ENCODE results near the gene NACC2.

NACC2 gene

GRCh38 chr9:136129176-136129575, 34.1 kb upstream of the NACC2 start:
- H3K4ac ChIP-seq (ENCODE audit: low read length) = peak overlapping the region; percentile 84
- DNase-seq (ENCODE audit: low spot score) = no peak
- no peak overlapping the region for H4K8ac ChIP-seq (ENCODE audit: low read depth, low read length)
- H4K91ac ChIP-seq (ENCODE audit: low read depth, low read length, poor library complexity) = no peak overlapping the region
- H3K9ac ChIP-seq (ENCODE audit: low read depth, low read length, poor library complexity) = no peak overlapping the region
- H3K4me3 ChIP-seq (ENCODE audit: low read length in 2 of 2) = no peak overlapping the region
- H3K36me3 ChIP-seq (replicated peaks in 1 of 2; ENCODE audit: control insufficient read depth in 2 of 2, insufficient read depth in 2 of 2, low read length in 2 of 2) = no peaks in the 10 kb centered on the region
- no peak overlapping the region for H3K4me2 ChIP-seq (ENCODE audit: insufficient read depth, low read length, poor library complexity, severe bottlenecking)
- H2AK5ac ChIP-seq (ENCODE audit: low read depth, low read length) = no peak overlapping the region
- peaks cover 3 to 85% (median 27%) of the 10 kb centered on the region in 3 experiments for H3K27me3 ChIP-seq (ENCODE audit: control insufficient read depth in 3 of 3, insufficient read depth in 3 of 3, low read depth in 1 of 3, low read length in 3 of 3)
- H3K23ac ChIP-seq (ENCODE audit: low read depth, low read length, poor library complexity) = peak overlapping the region; percentile 20
- WGBS, 2 donors (ENCODE audit: extremely low coverage in 2 of 2, insufficient read length in 2 of 2, insufficient replicate concordance in 1 of 2) = no CpG with 5 or more reads among the region's 17 CpGs
- H2BK12ac ChIP-seq (ENCODE audit: low read length) = no peak overlapping the region
- no peaks in the 10 kb centered on the region for H3K9me3 ChIP-seq (replicated peaks in 1 of 2; ENCODE audit: control insufficient read depth in 2 of 2, insufficient read depth in 1 of 2, low read depth in 1 of 2, low read length in 2 of 2)
- no peak overlapping the region for H2BK120ac ChIP-seq (ENCODE audit: low read depth, low read length)
- peaks cover 4% of the 10 kb centered on the region for H3K79me1 ChIP-seq (ENCODE audit: low read depth, low read length)
- no peak overlapping the region for H2AFZ ChIP-seq (ENCODE audit: low read length)
- H3K14ac ChIP-seq (ENCODE audit: low read length) = no peak overlapping the region
- H2BK15ac ChIP-seq (ENCODE audit: low read length) = peak overlapping the region; percentile 89
- no peak overlapping the region for H2BK5ac ChIP-seq (ENCODE audit: low read length)
- H3K4me1 ChIP-seq (ENCODE audit: control insufficient read depth in 2 of 2, insufficient read depth in 1 of 2, low read depth in 1 of 2, low read length in 2 of 2) = peaks cover 2 to 6% of the 10 kb centered on the region in 2 donors
- H3K18ac ChIP-seq (ENCODE audit: low read length) = peak overlapping the region; percentile 48
- H3K27ac ChIP-seq (replicated peaks; ENCODE audit: low read length) = no peak overlapping the region

- Histone ChIP-seq H3K27me3 (ENCODE audit: control insufficient read depth in 3 of 3, insufficient read depth in 3 of 3, low read depth in 1 of 3, low read length in 3 of 3) (peaks cover 2 to 82% (median 20%) of the 10 kb centered on the region in 3 experiments), H3K4ac (ENCODE audit: low read length) (no peak overlapping the region), H3K36me3 (replicated peaks in 1 of 2; ENCODE audit: control insufficient read depth in 2 of 2, insufficient read depth in 2 of 2, low read length in 2 of 2) (no peaks in the 10 kb centered on the region), H4K8ac (ENCODE audit: low read depth, low read length) (no peak overlapping the region), H3K79me1 (ENCODE audit: low read depth, low read length) (peaks cover 4% of the 10 kb centered on the region), H3K14ac (ENCODE audit: low read length) (no peak overlapping the region), H3K4me1 (ENCODE audit: control insufficient read depth in 2 of 2, insufficient read depth in 1 of 2, low read depth in 1 of 2, low read length in 2 of 2) (peaks cover 0 to under 1% of the 10 kb centered on the region in 2 donors), H3K27ac (replicated peaks; ENCODE audit: low read length) (no peak overlapping the region), H3K23ac (ENCODE audit: low read depth, low read length, poor library complexity) (no peak overlapping the region), H2BK5ac (ENCODE audit: low read length) (no peak overlapping the region), H3K4me2 (ENCODE audit: insufficient read depth, low read length, poor library complexity, severe bottlenecking) (no peak overlapping the region), H2AK5ac (ENCODE audit: low read depth, low read length) (no peak overlapping the region), H2AFZ (ENCODE audit: low read length) (no peak overlapping the region), H3K9ac (ENCODE audit: low read depth, low read length, poor library complexity) (no peak overlapping the region), H4K91ac (ENCODE audit: low read depth, low read length, poor library complexity) (no peak overlapping the region), H3K4me3 (ENCODE audit: low read length in 2 of 2) (no peak overlapping the region), H2BK15ac (ENCODE audit: low read length) (no peak overlapping the region), H2BK120ac (ENCODE audit: low read depth, low read length) (no peak overlapping the region), H3K18ac (ENCODE audit: low read length) (no peak overlapping the region), H3K9me3 (replicated peaks in 1 of 2; ENCODE audit: control insufficient read depth in 2 of 2, insufficient read depth in 1 of 2, low read depth in 1 of 2, low read length in 2 of 2) (no peaks in the 10 kb centered on the region), H2BK12ac (ENCODE audit: low read length) (no peak overlapping the region)
- no CpG with 5 or more reads among the region's 17 CpGs for WGBS, 2 donors (ENCODE audit: extremely low coverage in 2 of 2, insufficient read length in 2 of 2, insufficient replicate concordance in 1 of 2)
- DNase-seq (ENCODE audit: low spot score) = no peak
Observed at GRCh38 chr9:136128436-136128835, 33.3 kb upstream of the NACC2 start.

- no peak for DNase-seq (ENCODE audit: low spot score)
- Histone ChIP-seq H3K4me3 (ENCODE audit: low read length in 2 of 2) (no peak overlapping the region), H3K4me1 (ENCODE audit: control insufficient read depth in 2 of 2, insufficient read depth in 1 of 2, low read depth in 1 of 2, low read length in 2 of 2) (peaks cover 2 to 3% of the 10 kb centered on the region in 2 donors), H2AFZ (ENCODE audit: low read length) (no peak overlapping the region), H2AK5ac (ENCODE audit: low read depth, low read length) (no peak overlapping the region), H4K8ac (ENCODE audit: low read depth, low read length) (no peak overlapping the region), H3K23ac (ENCODE audit: low read depth, low read length, poor library complexity) (no peak overlapping the region), H3K18ac (ENCODE audit: low read length) (no peak overlapping the region), H3K4ac (ENCODE audit: low read length) (no peak overlapping the region), H3K27ac (replicated peaks; ENCODE audit: low read length) (no peak overlapping the region), H3K9ac (ENCODE audit: low read depth, low read length, poor library complexity) (no peak overlapping the region), H3K4me2 (ENCODE audit: insufficient read depth, low read length, poor library complexity, severe bottlenecking) (no peak overlapping the region), H3K14ac (ENCODE audit: low read length) (no peak overlapping the region), H3K9me3 (replicated peaks in 1 of 2; ENCODE audit: control insufficient read depth in 2 of 2, insufficient read depth in 1 of 2, low read depth in 1 of 2, low read length in 2 of 2) (no peaks in the 10 kb centered on the region), H2BK15ac (ENCODE audit: low read length) (no peak overlapping the region), H3K27me3 (ENCODE audit: control insufficient read depth in 3 of 3, insufficient read depth in 3 of 3, low read depth in 1 of 3, low read length in 3 of 3) (peaks cover 0 to 74% (median 14%) of the 10 kb centered on the region in 3 experiments), H3K79me1 (ENCODE audit: low read depth, low read length) (peaks cover 4% of the 10 kb centered on the region), H4K91ac (ENCODE audit: low read depth, low read length, poor library complexity) (no peak overlapping the region), H2BK5ac (ENCODE audit: low read length) (no peak overlapping the region), H3K36me3 (replicated peaks in 1 of 2; ENCODE audit: control insufficient read depth in 2 of 2, insufficient read depth in 2 of 2, low read length in 2 of 2) (no peaks in the 10 kb centered on the region), H2BK12ac (ENCODE audit: low read length) (no peak overlapping the region), H2BK120ac (ENCODE audit: low read depth, low read length) (no peak overlapping the region)
- WGBS, 2 donors (ENCODE audit: extremely low coverage in 2 of 2, insufficient read length in 2 of 2, insufficient replicate concordance in 1 of 2) = no CpG with 5 or more reads among the region's 18 CpGs
Observed at GRCh38 chr9:136127313-136127712, 32.2 kb upstream of the NACC2 start.

GRCh38 chr9:136124976-136125692, 30.0 kb upstream of the NACC2 start:
- no peak overlapping the region for H2AFZ ChIP-seq (ENCODE audit: low read length)
- no peak overlapping the region for H3K18ac ChIP-seq (ENCODE audit: low read length)
- no peak overlapping the region for H3K4me2 ChIP-seq (ENCODE audit: insufficient read depth, low read length, poor library complexity, severe bottlenecking)
- H2BK5ac ChIP-seq (ENCODE audit: low read length) = no peak overlapping the region
- H2AK5ac ChIP-seq (ENCODE audit: low read depth, low read length) = no peak overlapping the region
- peaks cover 0 to 53% (median 4%) of the 10 kb centered on the region in 3 experiments for H3K27me3 ChIP-seq (ENCODE audit: control insufficient read depth in 3 of 3, insufficient read depth in 3 of 3, low read depth in 1 of 3, low read length in 3 of 3)
- no peak overlapping the region for H4K91ac ChIP-seq (ENCODE audit: low read depth, low read length, poor library complexity)
- no peak overlapping the region for H3K23ac ChIP-seq (ENCODE audit: low read depth, low read length, poor library complexity)
- H3K4me3 ChIP-seq (ENCODE audit: low read length in 2 of 2) = no peak overlapping the region
- no peak overlapping the region for H3K27ac ChIP-seq (replicated peaks; ENCODE audit: low read length)
- no peak for DNase-seq (ENCODE audit: low spot score)
- no peak overlapping the region for H2BK12ac ChIP-seq (ENCODE audit: low read length)
- H2BK120ac ChIP-seq (ENCODE audit: low read depth, low read length) = no peak overlapping the region
- no peak overlapping the region for H2BK15ac ChIP-seq (ENCODE audit: low read length)
- no peaks in the 10 kb centered on the region for H3K9me3 ChIP-seq (replicated peaks in 1 of 2; ENCODE audit: control insufficient read depth in 2 of 2, insufficient read depth in 1 of 2, low read depth in 1 of 2, low read length in 2 of 2)
- no peak overlapping the region for H4K8ac ChIP-seq (ENCODE audit: low read depth, low read length)
- H3K4ac ChIP-seq (ENCODE audit: low read length) = no peak overlapping the region
- no peaks in the 10 kb centered on the region for H3K36me3 ChIP-seq (replicated peaks in 1 of 2; ENCODE audit: control insufficient read depth in 2 of 2, insufficient read depth in 2 of 2, low read length in 2 of 2)
- H3K4me1 ChIP-seq (ENCODE audit: control insufficient read depth in 2 of 2, insufficient read depth in 1 of 2, low read depth in 1 of 2, low read length in 2 of 2) = peaks cover 2 to 3% of the 10 kb centered on the region in 2 donors
- H3K79me1 ChIP-seq (ENCODE audit: low read depth, low read length) = peaks cover 3% of the 10 kb centered on the region
- no peak overlapping the region for H3K14ac ChIP-seq (ENCODE audit: low read length)
- no peak overlapping the region for H3K9ac ChIP-seq (ENCODE audit: low read depth, low read length, poor library complexity)
- WGBS, 2 donors (ENCODE audit: extremely low coverage in 2 of 2, insufficient read length in 2 of 2, insufficient replicate concordance in 1 of 2) = no CpG with 5 or more reads among the region's 2 CpGs

Measured in neuronal stem cell (in vitro differentiated cells).